Activated CD8-positive, alpha-beta T cell treated with anti-CD3 and anti-CD28 coated beads for 36 hours (primary cell): ENCODE data around the gene CNPPD1. TPM values are rescaled to one million over a fixed set of nuclear protein-coding genes. Genes with fewer than 3 reads are reported as not detected.
A peak's percentile ranks its signal among the peaks of the same experiment; 100 is the strongest.

Source experiments
- ATAC-seq: fragments of 200-7000 bp; cut with Tn5 transposase; one replicate; pipeline ENCODE4 v1.10.0; 2021; ENCODE audit warnings: mild to moderate bottlenecking, moderate library complexity
- CTCF ChIA-PET: fragments of 350-600 bp; sonication (Branson Sonifier 250); formaldehyde crosslinking; loops from one replicate; lab custom pipeline; 2021; ENCODE audit warnings: antibody characterized with exemption; lab: Charles Lee
- POLR2A ChIA-PET: fragments of 350-600 bp; sonication (Branson Sonifier 250); formaldehyde crosslinking; loops from one replicate; lab custom pipeline; 2021; ENCODE audit warnings: antibody characterized with exemption; lab: Charles Lee
- DNase-seq: peaks from one replicate; pipeline ENCODE4 v3.0.0-alpha.2; 2020
- H3K27ac Mint-ChIP-seq: one replicate; pipeline ENCODE4 v1.8.0; 2021; ENCODE audit warnings: mild to moderate bottlenecking, mixed read lengths
- H3K27me3 Mint-ChIP-seq: one replicate; pipeline ENCODE4 v1.8.0; 2021; ENCODE audit warnings: mixed read lengths
- H3K36me3 Mint-ChIP-seq: one replicate; pipeline ENCODE4 v1.8.0; 2021; ENCODE audit warnings: low read depth, mixed read lengths
- H3K4me1 Mint-ChIP-seq: one replicate; pipeline ENCODE4 v1.8.0; 2021; ENCODE audit warnings: low read depth, mixed read lengths
- H3K4me3 Mint-ChIP-seq: one replicate; pipeline ENCODE4 v1.8.0; 2021; ENCODE audit warnings: mild to moderate bottlenecking, moderate library complexity, mixed read lengths
- H3K9me3 Mint-ChIP-seq: one replicate; pipeline ENCODE4 v1.8.0; 2021; ENCODE audit warnings: mixed read lengths
- CTCF ChIP-seq: fragments of 200-600 bp; IDR thresholded peaks from one replicate; pipeline ENCODE4 v1.8.0; 2022; ENCODE audit warnings: antibody characterized with exemption, mild to moderate bottlenecking
- intact Hi-C: fragments of 100-400 bp; cut with micrococcal nuclease; formaldehyde crosslinking; loops from one replicate; pipeline ENCODE4 v1.10.0; 2022
- total RNA-seq, 2 experiments: library from RNA; stranded (reverse); gene quantifications; one replicate each; pipeline ENCODE4 v1.2.3, GENCODE V29; 2021

Gene CNPPD1
- total RNA-seq, 2 experiments from 2014 or later: 38.6 to 38.7 TPM

- no peak for ATAC-seq
- Mint-ChIP-seq H3K36me3 (peaks cover 14% of the 10 kb centered on the region), H3K9me3 (no peaks in the 10 kb centered on the region), H3K4me3 (no peak overlapping the region), H3K27ac (no peak overlapping the region), H3K4me1 (peaks cover 34% of the 10 kb centered on the region), H3K27me3 (no peaks in the 10 kb centered on the region)
- intact Hi-C loops: loop anchor here (5.0 kb wide), 1 partner anchor 34 kb away; the partner anchor contains the start of gene ZFAND2B
- POLR2A ChIA-PET: interaction anchor here (1.2 to 1.7 kb wide), 4 partner anchors 27 to 76 kb away, joined by 3 to 10 read pairs (median 6); partner anchors contain the start of genes ANKZF1 and ATG9A
- CTCF ChIA-PET: interaction anchor here (1.0 to 9.4 kb wide), 11 partner anchors 10 to 126 kb away, joined by 4 to 98 read pairs (median 12); partner anchors contain the start of genes ABCB6, ANKZF1, ATG9A and GLB1L
- no peak for DNase-seq
- no peak for TF ChIP-seq CTCF
These were observed 3.5 kb downstream of the CNPPD1 start for GRCh38 chr2:219173176-219173575.

GRCh38 chr2:219172231-219173154, 4.2 kb downstream of the CNPPD1 start:
- intact Hi-C loops: loop anchor here (5.0 kb wide), 1 partner anchor 35 kb away; the partner anchor contains the start of gene ZFAND2B
- Mint-ChIP-seq H3K27me3 (no peaks in the 10 kb centered on the region), H3K36me3 (peaks cover 12% of the 10 kb centered on the region), H3K9me3 (no peaks in the 10 kb centered on the region), H3K4me1 (peaks cover 34% of the 10 kb centered on the region), H3K27ac (no peak overlapping the region), H3K4me3 (no peak overlapping the region)
- ChIA-PET CTCF (interaction anchor here (0.9 to 9.4 kb wide), 18 partner anchors 9 to 192 kb away, joined by 3 to 98 read pairs (median 8); partner anchors contain the start of genes ABCB6, ANKZF1, ATG9A and DNAJB2), POLR2A (interaction anchor here (1.1 to 1.7 kb wide), 9 partner anchors 8 to 76 kb away, joined by 3 to 10 read pairs (median 5); partner anchors contain the start of genes ANKZF1 and ATG9A)
- DNase-seq (no peak), ATAC-seq (no peak)
- TF ChIP-seq CTCF: no peak

GRCh38 chr2:219171231-219171651, 5.5 kb downstream of the CNPPD1 start:
- DNase-seq (peak; percentile 42), ATAC-seq (peak; percentile 53)
- POLR2A ChIA-PET: interaction anchor here (0.6 to 1.7 kb wide), 8 partner anchors 9 to 73 kb away, joined by 3 to 7 read pairs (median 4); no protein-coding TSS in a partner anchor
- no peak overlapping the region for H3K27ac Mint-ChIP-seq
- peaks cover 34% of the 10 kb centered on the region for H3K4me1 Mint-ChIP-seq
- peak; percentile 94 for TF ChIP-seq CTCF
- no peak overlapping the region for H3K4me3 Mint-ChIP-seq
- H3K27me3 Mint-ChIP-seq: no peaks in the 10 kb centered on the region
- H3K9me3 Mint-ChIP-seq: no peaks in the 10 kb centered on the region
- intact Hi-C loops: loop anchor here (5.0 kb wide), 1 partner anchor 36 kb away; the partner anchor contains the start of gene ZFAND2B
- CTCF ChIA-PET: interaction anchor here (0.9 to 9.4 kb wide), 28 partner anchors 10 to 191 kb away, joined by 3 to 98 read pairs (median 6); partner anchors contain the start of genes ABCB6, ANKZF1, ATG9A and DNAJB2
- H3K36me3 Mint-ChIP-seq: peaks cover 14% of the 10 kb centered on the region

- H3K36me3 Mint-ChIP-seq: peaks cover 14% of the 10 kb centered on the region
- ATAC-seq (peak; percentile 26), DNase-seq (peak; percentile 22)
- no peaks in the 10 kb centered on the region for H3K27me3 Mint-ChIP-seq
- H3K4me1 Mint-ChIP-seq: peaks cover 26% of the 10 kb centered on the region
- no peaks in the 10 kb centered on the region for H3K9me3 Mint-ChIP-seq
- no peak within 1 kb of the TSS for H3K4me3 Mint-ChIP-seq
- H3K27ac Mint-ChIP-seq: no peak within 1 kb of the TSS
- POLR2A ChIA-PET: interaction anchor here (0.9 to 1.7 kb wide), 4 partner anchors 46 to 89 kb away, joined by 3 to 5 read pairs (median 4); partner anchors contain the start of gene ABCB6
- CTCF ChIA-PET: interaction anchor here (0.8 to 9.4 kb wide), 21 partner anchors 11 to 160 kb away, joined by 3 to 98 read pairs (median 6); partner anchors contain the start of genes ABCB6, GLB1L, NHEJ1 and STK16
- intact Hi-C loops: loop anchor here (5.0 kb wide), 1 partner anchor 37 kb away; the partner anchor contains the start of gene ZFAND2B
- no peak for TF ChIP-seq CTCF
These were observed 6.6 kb downstream of the CNPPD1 start, which contains the start of gene SLC23A3 for GRCh38 chr2:219169930-219170654. Gene SLC23A3, minus strand, starts transcription at chr2:219170029. Its CDS starts 45 bp downstream, at chr2:219169984.
